HS-5 (cell line): ENCODE data around the gene JTB.
A peak's percentile ranks its signal among the peaks of the same experiment; 100 is the strongest.

Experiments used
- DNase-seq: peaks from one replicate; pipeline ENCODE4 v3.0.0-alpha.2; 2012; ENCODE audit warnings: low read depth

JTB gene

GRCh38 chr1:153978274-153978909 lies 918 bp upstream of the JTB start:
- DNase-seq: no peak

GRCh38 chr1:153976819-153977249 lies 640 bp downstream of the JTB start:
- no peak for DNase-seq

GRCh38 chr1:153973525-153973924 lies 3.9 kb downstream of the JTB start:
- no peak for DNase-seq

- DNase-seq: no peak
Measured at GRCh38 chr1:153973071-153973470, 4.4 kb downstream of the JTB start.

GRCh38 chr1:153970346-153970745 lies 7.1 kb downstream of the JTB start:
- no peak for DNase-seq

GRCh38 chr1:153968972-153969371 lies 8.5 kb downstream of the JTB start:
- no peak for DNase-seq

GRCh38 chr1:153968408-153968807 lies 9.1 kb downstream of the JTB start:
- no peak for DNase-seq

- DNase-seq: no peak
Measured at GRCh38 chr1:153968000-153968363, 9.5 kb downstream of the JTB start.

- peak; percentile 87 for DNase-seq
Measured at GRCh38 chr1:153967107-153967999, 10.1 kb downstream of the JTB start, which contains the start of gene CREB3L4. CREB3L4 (plus strand) TSS chr1:153967902; CDS start chr1:153968526, 624 bp downstream.

- no peak for DNase-seq
Measured at GRCh38 chr1:153963850-153964331, 13.6 kb downstream of the JTB start.

GRCh38 chr1:153963030-153963849 lies 14.2 kb downstream of the JTB start, which contains the start of gene SLC39A1:
SLC39A1 (minus strand) TSS chr1:153963537; CDS start chr1:153962715, 822 bp downstream.
- peak; percentile 87 for DNase-seq

- no peak for DNase-seq
Measured at GRCh38 chr1:153962088-153963029, 15.1 kb downstream of the JTB start.

GRCh38 chr1:153961421-153961820 lies 16.1 kb downstream of the JTB start:
- no peak for DNase-seq

- DNase-seq: no peak
Measured at GRCh38 chr1:153960206-153960605, 17.3 kb downstream of the JTB start.

- DNase-seq: no peak
Measured at GRCh38 chr1:153959454-153959853, 18.0 kb downstream of the JTB start.

- no peak for DNase-seq
Measured at GRCh38 chr1:153958961-153959260, 18.6 kb downstream of the JTB start.

GRCh38 chr1:153958111-153958960 lies 19.1 kb downstream of the JTB start, which contains the start of gene CRTC2:
CRTC2 (minus strand) TSS chr1:153958612; CDS start chr1:153958497, 115 bp downstream.
- DNase-seq: peak; percentile 92

- no peak for DNase-seq
Measured at GRCh38 chr1:153957744-153958110, 19.7 kb downstream of the JTB start.

- DNase-seq: no peak
Measured at GRCh38 chr1:153956997-153957715, 20.3 kb downstream of the JTB start.

- no peak for DNase-seq
Measured at GRCh38 chr1:153954826-153955225, 22.6 kb downstream of the JTB start.
